Measurements from ENCODE around the gene KIN.

The KIN gene

DNA sequence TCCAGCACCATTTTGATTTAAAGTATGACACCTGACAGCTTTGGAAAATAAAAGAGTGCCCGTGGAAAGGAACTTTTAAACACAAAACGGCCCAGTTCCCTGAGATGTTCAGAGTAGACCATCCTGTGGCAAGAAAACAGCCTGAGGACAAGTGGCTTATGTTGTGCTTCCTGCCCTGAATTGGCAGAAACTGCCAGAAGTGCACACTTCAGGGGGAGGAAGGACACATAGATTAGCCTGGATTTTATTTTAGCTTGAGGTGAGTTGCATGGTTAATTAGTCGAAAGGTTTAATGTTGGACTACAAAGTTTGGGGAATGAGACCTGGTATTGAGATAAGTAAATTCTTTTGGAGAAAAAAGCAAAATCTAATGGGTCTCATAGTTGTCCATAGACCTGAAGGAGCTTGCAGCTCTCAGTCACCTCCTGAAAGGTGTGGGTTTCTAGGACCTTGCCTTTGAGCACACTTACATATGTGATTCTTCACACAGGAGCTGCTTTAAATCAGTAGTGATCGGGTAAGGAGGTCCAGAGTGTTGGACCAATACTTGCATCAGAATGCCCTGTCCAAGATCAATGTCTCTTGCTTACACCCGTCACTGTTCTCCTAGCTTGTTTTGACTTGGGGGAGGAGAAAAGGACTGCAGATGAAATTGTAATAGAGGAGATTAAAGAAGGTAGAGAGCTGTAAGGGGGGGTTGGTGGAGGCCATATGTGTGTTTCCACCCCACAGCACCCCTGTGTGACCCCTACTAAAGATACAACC lies 79.8 kb downstream of the KIN start:
- TF ChIP-seq, protein P1, sequence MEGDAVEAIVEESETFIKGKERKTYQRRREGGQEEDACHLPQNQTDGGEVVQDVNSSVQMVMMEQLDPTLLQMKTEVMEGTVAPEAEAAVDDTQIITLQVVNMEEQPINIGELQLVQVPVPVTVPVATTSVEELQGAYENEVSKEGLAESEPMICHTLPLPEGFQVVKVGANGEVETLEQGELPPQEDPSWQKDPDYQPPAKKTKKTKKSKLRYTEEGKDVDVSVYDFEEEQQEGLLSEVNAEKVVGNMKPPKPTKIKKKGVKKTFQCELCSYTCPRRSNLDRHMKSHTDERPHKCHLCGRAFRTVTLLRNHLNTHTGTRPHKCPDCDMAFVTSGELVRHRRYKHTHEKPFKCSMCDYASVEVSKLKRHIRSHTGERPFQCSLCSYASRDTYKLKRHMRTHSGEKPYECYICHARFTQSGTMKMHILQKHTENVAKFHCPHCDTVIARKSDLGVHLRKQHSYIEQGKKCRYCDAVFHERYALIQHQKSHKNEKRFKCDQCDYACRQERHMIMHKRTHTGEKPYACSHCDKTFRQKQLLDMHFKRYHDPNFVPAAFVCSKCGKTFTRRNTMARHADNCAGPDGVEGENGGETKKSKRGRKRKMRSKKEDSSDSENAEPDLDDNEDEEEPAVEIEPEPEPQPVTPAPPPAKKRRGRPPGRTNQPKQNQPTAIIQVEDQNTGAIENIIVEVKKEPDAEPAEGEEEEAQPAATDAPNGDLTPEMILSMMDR (IDR thresholded peaks at IDR 0.05; ENCODE audit: low read depth, low read length): no peak
- no peaks in the 10 kb centered on the region for H3K9me3 ChIP-seq (ENCODE audit: severe bottlenecking)
- no peaks in the 10 kb centered on the region for H3K36me3 ChIP-seq
- no peaks in the 10 kb centered on the region for H3K27me3 ChIP-seq (ENCODE audit: insufficient read depth, low read depth, severe bottlenecking)
- H3K4me3 ChIP-seq (ENCODE audit: low read depth, low read length): no peak overlapping the region
- no peak for DNase-seq
- no peak overlapping the region for H3K27ac ChIP-seq

DNA sequence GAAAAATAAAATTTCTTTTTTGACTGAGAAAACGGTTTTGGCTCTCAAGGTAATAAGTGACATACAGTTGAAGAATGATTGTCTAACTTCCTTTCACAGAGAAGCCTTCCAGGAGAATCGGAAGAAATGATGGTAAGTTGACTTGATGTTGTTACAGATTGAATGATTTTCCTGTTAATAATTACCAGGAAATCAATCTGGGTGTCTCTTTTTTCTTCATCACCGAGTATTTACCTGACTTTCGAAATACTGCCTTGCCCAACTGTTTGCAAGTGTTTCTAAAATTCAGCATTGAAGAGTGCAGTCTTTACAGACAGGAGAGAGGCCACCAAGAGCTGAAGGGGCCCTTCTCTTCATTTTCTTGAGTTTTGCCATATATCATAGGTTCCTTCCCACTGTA lies 80.7 kb downstream of the KIN start:
- Histone ChIP-seq H3K27ac (no peak overlapping the region), H3K27me3 (ENCODE audit: insufficient read depth, low read depth, severe bottlenecking) (no peaks in the 10 kb centered on the region), H3K4me3 (ENCODE audit: low read depth, low read length) (no peak overlapping the region), H3K9me3 (ENCODE audit: severe bottlenecking) (no peaks in the 10 kb centered on the region), H3K36me3 (no peaks in the 10 kb centered on the region)
- TF ChIP-seq, protein P1 (IDR thresholded peaks at IDR 0.05; ENCODE audit: low read depth, low read length): no peak
- DNase-seq: no peak

DNA sequence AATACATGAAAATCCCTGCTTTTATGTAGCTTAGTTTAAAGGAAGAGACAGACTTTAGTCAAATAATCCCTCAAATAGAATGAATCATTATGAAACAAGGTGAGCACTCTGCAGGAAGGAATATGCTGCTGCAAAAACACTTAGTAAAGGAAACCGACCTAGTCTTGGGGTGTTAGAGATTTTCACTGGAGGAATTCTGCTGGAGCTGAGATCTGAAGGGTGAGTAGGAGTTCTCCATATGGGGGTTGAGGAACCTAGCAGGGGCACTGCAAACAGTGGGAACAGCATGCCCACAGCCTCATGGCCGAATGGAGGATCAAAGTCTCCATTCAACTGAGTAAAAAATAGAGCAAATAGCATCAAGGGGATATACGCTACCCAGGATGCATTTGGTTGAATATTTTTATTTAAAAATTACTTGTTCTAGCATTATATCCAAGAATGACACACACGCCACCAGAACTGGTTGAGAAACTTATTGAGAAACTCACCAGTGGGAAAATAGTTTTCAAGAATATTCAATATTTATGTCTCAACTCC lies 81.2 kb downstream of the KIN start:
- no peaks in the 10 kb centered on the region for H3K27me3 ChIP-seq (ENCODE audit: insufficient read depth, low read depth, severe bottlenecking)
- TF ChIP-seq, protein P1 (IDR thresholded peaks at IDR 0.05; ENCODE audit: low read depth, low read length): no peak
- no peak overlapping the region for H3K4me3 ChIP-seq (ENCODE audit: low read depth, low read length)
- no peaks in the 10 kb centered on the region for H3K9me3 ChIP-seq (ENCODE audit: severe bottlenecking)
- DNase-seq: no peak
- no peaks in the 10 kb centered on the region for H3K36me3 ChIP-seq
- H3K27ac ChIP-seq: no peak overlapping the region

DNA sequence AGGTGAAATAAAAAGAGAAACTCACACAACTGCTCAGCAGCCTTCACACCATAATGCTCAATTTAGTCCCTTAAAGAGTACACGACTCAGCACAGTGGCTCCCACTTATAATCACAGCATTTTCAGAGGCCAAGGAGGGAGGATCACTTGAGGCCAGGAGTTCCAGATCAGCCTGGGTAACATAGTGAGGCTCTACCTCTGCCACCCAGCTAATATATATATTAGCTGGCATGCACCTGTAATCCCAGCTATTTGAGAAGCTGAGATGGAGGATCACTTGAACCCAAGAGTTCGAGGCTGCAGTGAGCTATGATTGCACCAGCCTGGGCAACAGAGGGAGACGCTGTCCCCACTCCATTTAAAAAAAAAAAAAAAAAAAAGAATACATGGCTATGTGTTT lies 82.5 kb downstream of the KIN start:
- DNase-seq: no peak
- H3K36me3 ChIP-seq: no peaks in the 10 kb centered on the region
- TF ChIP-seq, protein P1 (IDR thresholded peaks at IDR 0.05; ENCODE audit: low read depth, low read length): no peak
- no peaks in the 10 kb centered on the region for H3K27me3 ChIP-seq (ENCODE audit: insufficient read depth, low read depth, severe bottlenecking)
- H3K9me3 ChIP-seq (ENCODE audit: severe bottlenecking): no peaks in the 10 kb centered on the region
- no peak overlapping the region for H3K27ac ChIP-seq
- H3K4me3 ChIP-seq (ENCODE audit: low read depth, low read length): no peak overlapping the region

DNA sequence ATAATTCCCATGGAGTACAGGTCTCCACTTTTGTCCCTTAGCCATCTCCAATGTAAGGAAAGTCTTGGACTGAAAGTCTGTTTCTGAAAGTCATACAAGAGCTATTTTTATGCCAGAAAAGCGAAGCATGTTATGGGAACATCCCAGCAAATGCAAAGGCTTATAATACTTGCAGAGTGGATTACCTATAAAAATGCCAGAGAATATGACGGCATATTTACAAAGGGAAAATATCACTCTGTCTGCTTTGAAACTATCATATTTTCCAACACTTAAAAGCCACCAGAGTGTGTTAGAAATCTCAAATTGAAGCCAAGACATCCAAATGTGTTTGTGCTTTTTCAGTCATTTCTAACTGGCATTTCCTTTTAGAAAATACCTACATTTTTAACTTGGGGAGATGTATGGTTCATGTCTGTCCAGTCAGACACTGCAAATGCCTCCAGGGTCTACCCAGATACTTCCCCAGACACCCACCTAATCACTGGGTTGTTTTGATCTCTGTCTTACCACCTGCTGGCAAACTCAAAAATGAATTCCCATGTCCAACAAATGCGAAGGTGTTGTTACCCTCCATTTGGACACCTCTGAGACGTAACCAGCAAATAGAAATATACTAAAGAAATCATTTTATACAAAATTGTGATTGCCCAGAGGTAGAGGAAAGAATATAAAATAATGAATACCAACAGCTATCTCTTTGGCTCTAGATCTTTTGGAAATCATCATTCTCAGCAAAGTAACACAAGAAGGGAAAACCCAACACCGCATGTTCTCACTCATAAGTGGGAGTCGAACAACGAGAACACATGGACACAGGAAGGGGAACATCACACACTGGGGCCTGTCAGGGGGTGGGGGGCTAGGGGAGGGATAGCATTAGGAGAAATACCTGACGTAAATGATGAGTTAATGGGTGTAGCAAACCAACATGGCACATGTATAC lies 83.4 kb downstream of the KIN start:
- Histone ChIP-seq H3K4me3 (ENCODE audit: low read depth, low read length) (no peak overlapping the region), H3K36me3 (no peaks in the 10 kb centered on the region), H3K27ac (no peak overlapping the region), H3K9me3 (ENCODE audit: severe bottlenecking) (no peaks in the 10 kb centered on the region), H3K27me3 (ENCODE audit: insufficient read depth, low read depth, severe bottlenecking) (no peaks in the 10 kb centered on the region)
- TF ChIP-seq, protein P1 (IDR thresholded peaks at IDR 0.05; ENCODE audit: low read depth, low read length): no peak
- no peak for DNase-seq
